Measurements from ENCODE around the gene TNRC6C.

- TF ChIP-seq, protein P1, sequence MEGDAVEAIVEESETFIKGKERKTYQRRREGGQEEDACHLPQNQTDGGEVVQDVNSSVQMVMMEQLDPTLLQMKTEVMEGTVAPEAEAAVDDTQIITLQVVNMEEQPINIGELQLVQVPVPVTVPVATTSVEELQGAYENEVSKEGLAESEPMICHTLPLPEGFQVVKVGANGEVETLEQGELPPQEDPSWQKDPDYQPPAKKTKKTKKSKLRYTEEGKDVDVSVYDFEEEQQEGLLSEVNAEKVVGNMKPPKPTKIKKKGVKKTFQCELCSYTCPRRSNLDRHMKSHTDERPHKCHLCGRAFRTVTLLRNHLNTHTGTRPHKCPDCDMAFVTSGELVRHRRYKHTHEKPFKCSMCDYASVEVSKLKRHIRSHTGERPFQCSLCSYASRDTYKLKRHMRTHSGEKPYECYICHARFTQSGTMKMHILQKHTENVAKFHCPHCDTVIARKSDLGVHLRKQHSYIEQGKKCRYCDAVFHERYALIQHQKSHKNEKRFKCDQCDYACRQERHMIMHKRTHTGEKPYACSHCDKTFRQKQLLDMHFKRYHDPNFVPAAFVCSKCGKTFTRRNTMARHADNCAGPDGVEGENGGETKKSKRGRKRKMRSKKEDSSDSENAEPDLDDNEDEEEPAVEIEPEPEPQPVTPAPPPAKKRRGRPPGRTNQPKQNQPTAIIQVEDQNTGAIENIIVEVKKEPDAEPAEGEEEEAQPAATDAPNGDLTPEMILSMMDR (IDR thresholded peaks at IDR 0.05 in 8 of 11, conservative IDR thresholded peaks at IDR 0.05 in 3 of 11): no peak
- TF ChIP-seq POLR2A (IDR thresholded peaks at IDR 0.05): no peak
- no peak for TF ChIP-seq POLR2AphosphoS5 (IDR thresholded peaks at IDR 0.05)
Observed at GRCh38 chr17:77944390-77945222, 13.9 kb upstream of the TNRC6C start.

Data from spleen (tissue), 7 donors.